SK-N-SH treated with all-trans-retinoic acid at 6 μM for 48 hours (cell line): Measurements from ENCODE around the gene PLAAT3.

Experiments used
- ARNTL ChIP-seq: fragments of 450-650 bp; formaldehyde crosslinking; IDR thresholded peaks from 2 replicates; pipeline ENCODE4 v1.5.0; 2020; ENCODE audit warnings: low read depth, mild to moderate bottlenecking, moderate library complexity, borderline replicate concordance
- RARB ChIP-seq: fragments of 250-450 bp; sonication (Bioruptor Pico); IDR thresholded peaks from 2 replicates; pipeline ENCODE4 v1.8.0; 2021; ENCODE audit warnings: mild to moderate bottlenecking, moderate library complexity
- TF ChIP-seq, protein P1 (sequence below): fragments of 250-450 bp; sonication (Bioruptor Pico); IDR thresholded peaks from 2 replicates; pipeline ENCODE4 v1.8.0; 2021; ENCODE audit warnings: low read depth, mild to moderate bottlenecking, moderate library complexity, borderline replicate concordance
- TF ChIP-seq, protein P2 (sequence below): fragments of 250-450 bp; sonication (Bioruptor Pico); IDR thresholded peaks from 2 replicates; pipeline ENCODE4 v1.8.0; 2020; ENCODE audit warnings: mild to moderate bottlenecking, moderate library complexity, borderline replicate concordance

DNA sequence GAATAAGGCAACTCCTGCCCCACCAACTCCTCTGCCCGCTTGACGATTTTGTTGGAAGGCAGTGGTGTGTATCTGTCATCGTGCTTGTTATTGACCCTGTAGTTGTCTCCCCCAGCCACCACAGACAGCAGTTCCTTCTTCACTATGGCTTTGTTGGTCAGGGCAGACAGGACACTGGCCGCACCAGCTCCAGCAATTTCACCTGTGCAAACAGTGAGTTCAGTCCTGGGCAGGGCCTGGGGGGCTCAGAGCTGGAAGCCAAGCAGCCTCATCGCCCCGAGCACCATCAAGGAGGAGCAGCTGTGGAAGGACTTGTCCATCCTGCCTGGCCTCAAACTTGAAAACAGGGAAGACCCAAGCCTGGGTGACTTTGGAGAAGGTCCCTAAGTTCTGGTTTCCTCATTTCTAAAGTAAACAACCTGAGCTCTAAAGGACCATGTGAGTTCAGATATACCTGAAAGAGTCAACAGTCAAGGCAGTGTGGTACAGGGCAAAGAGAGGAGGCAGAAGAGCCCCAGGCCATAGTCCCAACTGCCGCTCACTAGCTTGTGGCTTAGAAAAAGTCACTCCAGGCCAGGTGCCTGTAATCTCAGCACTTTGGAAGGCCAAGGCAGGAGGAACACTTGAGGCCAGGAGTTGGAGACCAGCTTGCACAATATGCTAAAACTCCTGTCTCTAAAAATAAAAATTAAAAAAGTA is 55.6 kb downstream of the PLAAT3 start:
- no peak for TF ChIP-seq ARNTL
- TF ChIP-seq, protein P1, sequence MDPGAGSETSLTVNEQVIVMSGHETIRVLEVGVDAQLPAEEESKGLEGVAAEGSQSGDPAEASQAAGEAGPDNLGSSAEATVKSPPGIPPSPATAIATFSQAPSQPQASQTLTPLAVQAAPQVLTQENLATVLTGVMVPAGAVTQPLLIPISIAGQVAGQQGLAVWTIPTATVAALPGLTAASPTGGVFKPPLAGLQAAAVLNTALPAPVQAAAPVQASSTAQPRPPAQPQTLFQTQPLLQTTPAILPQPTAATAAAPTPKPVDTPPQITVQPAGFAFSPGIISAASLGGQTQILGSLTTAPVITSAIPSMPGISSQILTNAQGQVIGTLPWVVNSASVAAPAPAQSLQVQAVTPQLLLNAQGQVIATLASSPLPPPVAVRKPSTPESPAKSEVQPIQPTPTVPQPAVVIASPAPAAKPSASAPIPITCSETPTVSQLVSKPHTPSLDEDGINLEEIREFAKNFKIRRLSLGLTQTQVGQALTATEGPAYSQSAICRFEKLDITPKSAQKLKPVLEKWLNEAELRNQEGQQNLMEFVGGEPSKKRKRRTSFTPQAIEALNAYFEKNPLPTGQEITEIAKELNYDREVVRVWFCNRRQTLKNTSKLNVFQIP (CRISPR knock-in tag) = no peak
- TF ChIP-seq, protein P2, sequence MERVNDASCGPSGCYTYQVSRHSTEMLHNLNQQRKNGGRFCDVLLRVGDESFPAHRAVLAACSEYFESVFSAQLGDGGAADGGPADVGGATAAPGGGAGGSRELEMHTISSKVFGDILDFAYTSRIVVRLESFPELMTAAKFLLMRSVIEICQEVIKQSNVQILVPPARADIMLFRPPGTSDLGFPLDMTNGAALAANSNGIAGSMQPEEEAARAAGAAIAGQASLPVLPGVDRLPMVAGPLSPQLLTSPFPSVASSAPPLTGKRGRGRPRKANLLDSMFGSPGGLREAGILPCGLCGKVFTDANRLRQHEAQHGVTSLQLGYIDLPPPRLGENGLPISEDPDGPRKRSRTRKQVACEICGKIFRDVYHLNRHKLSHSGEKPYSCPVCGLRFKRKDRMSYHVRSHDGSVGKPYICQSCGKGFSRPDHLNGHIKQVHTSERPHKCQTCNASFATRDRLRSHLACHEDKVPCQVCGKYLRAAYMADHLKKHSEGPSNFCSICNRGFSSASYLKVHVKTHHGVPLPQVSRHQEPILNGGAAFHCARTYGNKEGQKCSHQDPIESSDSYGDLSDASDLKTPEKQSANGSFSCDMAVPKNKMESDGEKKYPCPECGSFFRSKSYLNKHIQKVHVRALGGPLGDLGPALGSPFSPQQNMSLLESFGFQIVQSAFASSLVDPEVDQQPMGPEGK (CRISPR knock-in tag) = no peak
- TF ChIP-seq RARB (CRISPR knock-in tag) = no peak
